ENCODE measurements around the gene IFI44L.

Gene IFI44L

GRCh38 chr1:78640462-78640861 is 20.2 kb downstream of the IFI44L start:
- DNase-seq (ENCODE audit: low read depth in 2 of 3, low spot score in 2 of 3) = no peak

- no peak for DNase-seq (ENCODE audit: low read depth in 2 of 3, low spot score in 2 of 3)
Measured at GRCh38 chr1:78641558-78641957, 21.3 kb downstream of the IFI44L start.

GRCh38 chr1:78645723-78646122 is 25.5 kb downstream of the IFI44L start:
- no peak for DNase-seq (ENCODE audit: low read depth in 2 of 3, low spot score in 2 of 3)

GRCh38 chr1:78647238-78647637 is 27.0 kb downstream of the IFI44L start:
- DNase-seq (ENCODE audit: low read depth in 2 of 3, low spot score in 2 of 3) = no peak

GRCh38 chr1:78649628-78650027 is 29.4 kb downstream of the IFI44L start, which contains the start of gene IFI44:
TSS of gene IFI44 (plus strand) at chr1:78649831. CDS start at chr1:78650196, 365 bp downstream.
- DNase-seq (ENCODE audit: low read depth in 2 of 3, low spot score in 2 of 3) = peak in 1 of 3 experiments; percentile 17

- no peak for DNase-seq (ENCODE audit: low read depth in 2 of 3, low spot score in 2 of 3)
Measured at GRCh38 chr1:78650114-78650660, 29.9 kb downstream of the IFI44L start.

- DNase-seq (ENCODE audit: low read depth in 2 of 3, low spot score in 2 of 3) = no peak
Measured at GRCh38 chr1:78651241-78651640, 31.0 kb downstream of the IFI44L start.

GRCh38 chr1:78652019-78652560 is 31.8 kb downstream of the IFI44L start:
- no peak for DNase-seq (ENCODE audit: low read depth in 2 of 3, low spot score in 2 of 3)

GRCh38 chr1:78658901-78659300 is 38.7 kb downstream of the IFI44L start:
- no peak for DNase-seq (ENCODE audit: low read depth in 2 of 3, low spot score in 2 of 3)

GRCh38 chr1:78663923-78664322 is 43.7 kb downstream of the IFI44L start:
- DNase-seq (ENCODE audit: low read depth in 2 of 3, low spot score in 2 of 3) = no peak

GRCh38 chr1:78664763-78665162 is 44.5 kb downstream of the IFI44L start:
- no peak for DNase-seq (ENCODE audit: low read depth in 2 of 3, low spot score in 2 of 3)

GRCh38 chr1:78665809-78666208 is 45.6 kb downstream of the IFI44L start:
- no peak for DNase-seq (ENCODE audit: low read depth in 2 of 3, low spot score in 2 of 3)

GRCh38 chr1:78667939-78668338 is 47.7 kb downstream of the IFI44L start:
- DNase-seq (ENCODE audit: low read depth in 2 of 3, low spot score in 2 of 3) = no peak

- no peak for DNase-seq (ENCODE audit: low read depth in 2 of 3, low spot score in 2 of 3)
Measured at GRCh38 chr1:78668427-78668826, 48.2 kb downstream of the IFI44L start.

- DNase-seq (ENCODE audit: low read depth in 2 of 3, low spot score in 2 of 3) = no peak
Measured at GRCh38 chr1:78672428-78672827, 52.2 kb downstream of the IFI44L start.

GRCh38 chr1:78673120-78673519 is 52.9 kb downstream of the IFI44L start:
- DNase-seq (ENCODE audit: low read depth in 2 of 3, low spot score in 2 of 3) = no peak

GRCh38 chr1:78676347-78676982 is 56.2 kb downstream of the IFI44L start:
- DNase-seq (ENCODE audit: low read depth in 2 of 3, low spot score in 2 of 3) = no peak

GRCh38 chr1:78676993-78677392 is 56.7 kb downstream of the IFI44L start:
- no peak for DNase-seq (ENCODE audit: low read depth in 2 of 3, low spot score in 2 of 3)

- no peak for DNase-seq (ENCODE audit: low read depth in 2 of 3, low spot score in 2 of 3)
Measured at GRCh38 chr1:78677788-78678187, 57.5 kb downstream of the IFI44L start.

- no peak for DNase-seq (ENCODE audit: low read depth in 2 of 3, low spot score in 2 of 3)
Measured at GRCh38 chr1:78678324-78678723, 58.1 kb downstream of the IFI44L start.

GRCh38 chr1:78681265-78681664 is 61.0 kb downstream of the IFI44L start:
- no peak for DNase-seq (ENCODE audit: low read depth in 2 of 3, low spot score in 2 of 3)

GRCh38 chr1:78682496-78682895 is 62.2 kb downstream of the IFI44L start:
- no peak for DNase-seq (ENCODE audit: low read depth in 2 of 3, low spot score in 2 of 3)

- no peak for DNase-seq (ENCODE audit: low read depth in 2 of 3, low spot score in 2 of 3)
Measured at GRCh38 chr1:78683079-78683478, 62.8 kb downstream of the IFI44L start.
